Measurements from ENCODE around the gene C17orf50.

Gene C17orf50

GRCh38 chr17:35760587-35760986, at the start of gene C17orf50:
TSS of gene C17orf50 (plus strand) at chr17:35760887. CDS start at chr17:35760942, 55 bp downstream.
- no peak for DNase-seq (ENCODE audit: low read depth in 2 of 2)

- no peak for DNase-seq (ENCODE audit: low read depth in 2 of 2)
These were observed 49.7 kb upstream of the C17orf50 start for GRCh38 chr17:35710950-35711349.

GRCh38 chr17:35713069-35713728, 47.5 kb upstream of the C17orf50 start:
- no peak for DNase-seq (ENCODE audit: low read depth in 2 of 2)

DNA sequence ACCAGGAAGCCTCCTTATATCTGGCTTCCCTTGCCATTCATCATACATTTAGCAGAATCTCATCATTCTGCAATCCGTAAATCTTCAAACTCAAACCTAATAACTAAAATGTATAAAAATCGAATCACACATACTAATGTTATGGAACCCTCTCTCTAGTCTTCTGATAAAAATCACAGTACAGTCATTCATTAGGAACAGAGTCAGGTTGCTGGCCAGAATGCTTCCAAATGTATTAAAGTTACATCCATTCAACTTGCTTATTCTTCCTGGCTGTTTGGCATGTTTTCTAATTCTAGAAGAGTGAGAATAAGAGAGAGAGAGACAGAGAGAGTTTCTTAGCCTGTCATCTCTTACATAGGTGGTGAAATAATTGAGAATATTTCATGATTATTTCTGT, 45.7 kb upstream of the C17orf50 start:
- no peak for DNase-seq (ENCODE audit: low read depth in 2 of 2)

DNA sequence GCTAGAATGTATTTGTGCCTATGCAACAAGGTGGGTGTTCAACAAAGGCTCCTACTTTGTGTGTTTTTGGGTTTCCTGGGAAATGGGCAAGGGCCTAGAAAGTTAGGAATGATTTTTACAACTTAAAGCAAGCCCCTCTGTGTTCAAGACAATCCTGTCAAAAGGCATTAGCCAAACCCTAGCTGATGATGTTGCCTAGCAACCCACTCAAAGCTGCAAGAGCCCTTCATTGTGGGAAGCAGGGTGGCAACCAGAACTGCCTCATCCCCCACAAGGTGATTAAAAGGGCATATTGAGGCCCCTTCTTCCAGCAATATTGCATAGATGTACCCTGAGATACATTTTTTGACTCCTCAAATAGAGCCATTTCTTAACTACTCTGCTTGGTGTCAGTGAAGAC, 45.3 kb upstream of the C17orf50 start:
- DNase-seq (ENCODE audit: low read depth in 2 of 2): no peak

GRCh38 chr17:35716173-35716572, 44.5 kb upstream of the C17orf50 start:
- DNase-seq (ENCODE audit: low read depth in 2 of 2): no peak

GRCh38 chr17:35716897-35717465, 43.7 kb upstream of the C17orf50 start:
- no peak for DNase-seq (ENCODE audit: low read depth in 2 of 2)

GRCh38 chr17:35717475-35717874, 43.2 kb upstream of the C17orf50 start:
- DNase-seq (ENCODE audit: low read depth in 2 of 2): no peak

GRCh38 chr17:35723735-35724134, 37.0 kb upstream of the C17orf50 start:
- DNase-seq (ENCODE audit: low read depth in 2 of 2): no peak

GRCh38 chr17:35725058-35725457, 35.6 kb upstream of the C17orf50 start:
- DNase-seq (ENCODE audit: low read depth in 2 of 2): no peak

- no peak for DNase-seq (ENCODE audit: low read depth in 2 of 2)
These were observed 34.9 kb upstream of the C17orf50 start for GRCh38 chr17:35725802-35726126.

DNA sequence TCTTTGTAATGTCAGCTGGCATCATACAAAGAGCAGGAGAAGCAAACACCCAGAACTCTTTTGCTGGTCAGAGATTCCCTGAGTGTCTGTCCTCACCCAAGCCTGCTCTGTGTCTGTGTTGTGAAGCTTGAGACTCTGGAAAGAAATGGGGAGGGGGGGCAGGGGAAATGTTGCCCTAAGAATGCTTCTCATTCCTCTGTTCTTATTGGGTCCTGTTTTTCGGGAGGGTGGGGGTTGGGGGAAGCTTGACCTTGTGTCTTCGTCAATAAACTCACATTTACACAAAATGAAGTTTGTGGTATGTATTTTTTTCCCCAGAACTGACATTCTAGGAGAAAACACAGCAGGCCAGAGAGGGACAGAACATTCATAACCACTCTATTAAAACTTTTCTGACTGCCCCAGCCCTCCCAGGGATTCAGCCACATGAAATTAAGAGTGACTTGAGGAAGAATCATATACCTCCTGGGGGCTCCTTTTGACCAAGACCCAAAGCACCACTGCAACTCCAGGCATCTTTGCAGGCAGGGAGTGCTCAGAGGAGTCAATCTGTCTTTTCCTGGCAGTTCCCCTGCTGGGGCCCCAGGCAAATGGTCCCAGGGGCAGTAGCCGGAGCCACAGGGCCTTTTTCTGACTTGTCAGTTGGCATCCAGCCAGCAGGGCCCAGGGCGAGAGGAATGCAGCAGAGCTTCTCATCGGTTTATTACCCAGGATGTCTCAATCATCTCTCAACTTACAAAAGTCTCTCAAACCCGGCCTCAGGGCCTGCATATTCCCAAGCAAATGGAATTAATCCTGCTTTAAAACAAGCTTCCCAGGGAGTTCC, 34.3 kb upstream of the C17orf50 start:
- no peak for DNase-seq (ENCODE audit: low read depth in 2 of 2)

DNA sequence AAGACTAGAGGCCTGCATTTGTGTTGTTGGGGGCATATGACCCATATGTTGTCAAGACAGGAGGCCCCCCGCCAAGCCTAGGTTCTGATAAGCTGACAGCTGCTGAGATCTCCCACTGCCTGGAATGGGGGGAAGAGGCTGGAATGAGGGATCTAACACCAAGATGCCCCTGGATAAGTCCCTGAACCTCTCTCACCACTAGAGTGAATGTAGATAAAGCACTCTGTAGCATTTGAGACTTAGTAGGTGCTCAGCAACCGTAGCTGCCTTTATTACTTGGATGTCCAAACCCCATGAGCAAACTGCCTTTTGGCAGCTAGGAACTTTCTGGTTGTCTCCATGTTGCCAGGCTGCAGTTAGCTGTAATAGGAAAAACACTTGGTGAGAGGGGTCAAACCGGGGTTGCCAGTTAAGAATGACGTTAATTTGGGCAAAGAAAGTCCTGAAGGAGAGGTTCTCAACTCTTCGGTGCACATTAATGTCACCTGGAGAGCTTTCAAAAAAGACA, 33.7 kb upstream of the C17orf50 start:
- DNase-seq (ENCODE audit: low read depth in 2 of 2): no peak

- DNase-seq (ENCODE audit: low read depth in 2 of 2): no peak
These were observed 33.1 kb upstream of the C17orf50 start for GRCh38 chr17:35727635-35728034.

- DNase-seq (ENCODE audit: low read depth in 2 of 2): no peak
These were observed 32.1 kb upstream of the C17orf50 start for GRCh38 chr17:35728551-35728950.

GRCh38 chr17:35729405-35729833, 31.3 kb upstream of the C17orf50 start:
- no peak for DNase-seq (ENCODE audit: low read depth in 2 of 2)

DNA sequence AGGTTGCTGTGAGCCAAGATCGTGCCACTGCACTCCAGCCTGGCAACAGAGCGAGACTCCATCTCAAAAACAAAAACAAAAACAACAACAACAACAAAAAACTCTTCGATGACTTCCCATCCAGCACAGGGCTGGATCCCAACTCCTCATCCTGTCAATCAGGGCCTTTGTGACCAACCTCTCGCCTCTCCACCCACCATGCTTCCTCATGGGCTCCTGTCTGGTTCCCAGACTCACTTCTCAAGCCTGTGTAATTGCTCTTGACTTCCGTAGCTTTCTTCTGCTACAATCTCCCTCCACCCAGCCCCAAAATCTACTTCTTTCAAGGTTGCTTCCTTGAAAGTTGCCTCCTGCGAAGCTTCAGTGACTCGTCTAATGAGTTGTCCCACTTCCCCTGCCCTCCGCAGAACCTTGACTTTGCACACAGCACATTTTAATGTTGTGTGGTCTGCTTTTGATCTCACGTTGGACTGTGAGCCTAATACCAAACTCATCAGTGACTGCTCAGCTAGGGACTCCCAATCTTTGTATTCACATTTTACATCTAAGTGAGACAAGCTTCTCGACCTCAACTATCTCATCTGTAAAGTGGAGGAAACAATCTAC, 30.2 kb upstream of the C17orf50 start:
- DNase-seq (ENCODE audit: low read depth in 2 of 2): no peak

GRCh38 chr17:35731239-35731916, 29.3 kb upstream of the C17orf50 start, which contains the start of gene RASL10B:
TSS of gene RASL10B (plus strand) at chr17:35731639. CDS start at chr17:35735185, 3,546 bp downstream.
- peak; percentile 15 to 61 for DNase-seq (ENCODE audit: low read depth in 2 of 2)

DNA sequence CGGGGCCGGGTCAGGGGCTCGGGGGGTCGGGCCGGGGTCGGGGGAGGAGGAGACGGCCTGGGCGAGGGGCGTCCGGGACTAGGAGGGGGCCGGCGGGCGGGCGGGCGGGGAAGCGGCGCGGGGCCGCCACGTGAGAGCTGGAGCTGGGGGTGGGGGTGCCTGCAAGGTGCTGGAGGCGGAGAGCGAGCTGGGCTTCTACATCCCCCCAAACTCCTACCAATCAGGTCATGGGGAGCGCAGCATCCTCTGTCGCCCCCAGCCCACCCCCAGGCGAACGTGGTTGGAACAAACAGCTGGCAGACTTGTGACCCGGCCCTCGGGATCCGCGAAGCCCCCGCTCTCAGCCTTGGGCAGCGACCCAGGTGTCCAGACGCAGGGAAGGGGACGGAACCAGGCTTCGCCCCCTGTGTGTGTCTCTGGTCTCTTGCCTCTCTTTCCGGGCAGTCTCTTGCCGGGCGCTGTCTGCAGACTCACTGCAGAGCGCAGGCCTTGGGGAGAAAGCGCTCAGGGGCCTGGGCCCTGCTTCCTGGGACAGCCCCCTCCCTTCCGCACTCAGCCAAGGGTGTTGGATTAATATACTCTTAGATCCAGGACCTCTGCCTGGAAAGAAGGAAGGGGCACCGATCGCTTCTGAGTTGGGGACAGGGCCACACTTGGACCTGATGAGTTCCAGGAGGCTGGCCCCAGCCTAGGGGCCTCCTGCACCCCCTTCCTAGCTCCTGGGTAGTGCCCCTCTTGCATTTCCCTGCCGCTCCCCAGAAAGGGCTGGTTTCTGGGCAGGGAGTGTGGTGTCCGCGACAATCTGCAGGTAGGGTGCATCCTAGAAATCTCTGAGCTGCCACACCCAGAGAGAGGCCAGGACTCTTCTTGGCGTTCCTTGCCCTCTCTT, 28.5 kb upstream of the C17orf50 start:
- no peak for DNase-seq (ENCODE audit: low read depth in 2 of 2)

DNA sequence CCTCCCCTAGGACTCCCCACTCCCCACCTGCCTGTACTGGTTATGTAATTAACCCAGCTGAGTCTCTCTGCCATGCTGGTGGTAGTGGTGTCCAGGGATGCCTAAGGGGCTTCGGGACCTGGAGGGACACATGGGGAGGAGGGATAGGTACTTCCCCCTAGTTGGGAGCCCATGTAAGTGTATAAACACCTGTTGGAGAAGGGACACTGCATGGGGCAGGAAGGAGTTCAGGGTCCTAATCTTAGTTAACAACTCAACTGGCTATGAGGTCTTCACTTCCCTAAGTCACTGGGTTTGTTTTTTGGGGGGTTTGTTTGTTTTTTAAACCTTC, 27.9 kb upstream of the C17orf50 start:
- DNase-seq (ENCODE audit: low read depth in 2 of 2): no peak

GRCh38 chr17:35733366-35733765, 27.3 kb upstream of the C17orf50 start:
- no peak for DNase-seq (ENCODE audit: low read depth in 2 of 2)

All from stimulated activated CD8-positive, alpha-beta memory T cell treated with anti-CD3 and anti-CD28 coated beads, Interleukin-7, amount 100 ng/mL, for 4 hours (primary cell).